Stimulated activated CD4-positive, alpha-beta T cell treated with anti-CD3 and anti-CD28 coated beads, TNF-alpha, amount 100 ng/mL, for 24 hours (primary cell): ENCODE results near the gene KRTAP5-5.
"Not testable (repeated sequence)": the region's sequence is repeated elsewhere in the genome, so short reads cannot be mapped to it uniquely, and the experiment has no call there.

ENCODE experiments used
- DNase-seq, 3 experiments: peaks; one replicate each; pipeline ENCODE4 v3.0.0-alpha.2; 2020; ENCODE audit warnings: low read depth in 3 of 3

The KRTAP5-5 gene

GRCh38 chr11:1656061-1656441 is 26.5 kb downstream of the KRTAP5-5 start:
- no peak for DNase-seq

- no peak for DNase-seq
Measured at GRCh38 chr11:1656670-1657069, 27.1 kb downstream of the KRTAP5-5 start.

GRCh38 chr11:1659506-1659905 is 29.9 kb downstream of the KRTAP5-5 start:
- DNase-seq: no peak

- DNase-seq: no peak
Measured at GRCh38 chr11:1660111-1660867, 30.7 kb downstream of the KRTAP5-5 start.

- not testable (repeated sequence) for DNase-seq
Measured at GRCh38 chr11:1661454-1662269, 32.1 kb downstream of the KRTAP5-5 start.

GRCh38 chr11:1662699-1663283 is 33.2 kb downstream of the KRTAP5-5 start:
- not testable (repeated sequence) for DNase-seq

- no peak for DNase-seq
Measured at GRCh38 chr11:1665313-1665712, 35.7 kb downstream of the KRTAP5-5 start.

- DNase-seq: no peak
Measured at GRCh38 chr11:1667121-1667850, 37.7 kb downstream of the KRTAP5-5 start.

GRCh38 chr11:1667906-1668305 is 38.3 kb downstream of the KRTAP5-5 start:
- DNase-seq: no peak

GRCh38 chr11:1668911-1669473 is 39.4 kb downstream of the KRTAP5-5 start:
- DNase-seq: no peak

- DNase-seq: no peak
Measured at GRCh38 chr11:1669546-1670218, 40.1 kb downstream of the KRTAP5-5 start.

GRCh38 chr11:1670457-1670856 is 40.9 kb downstream of the KRTAP5-5 start:
- not testable (repeated sequence) for DNase-seq

GRCh38 chr11:1670905-1671371 is 41.4 kb downstream of the KRTAP5-5 start:
- DNase-seq: no peak

GRCh38 chr11:1671658-1672057 is 42.1 kb downstream of the KRTAP5-5 start:
- no peak for DNase-seq

GRCh38 chr11:1672613-1673350 is 43.2 kb downstream of the KRTAP5-5 start:
- no peak for DNase-seq

- DNase-seq: no peak
Measured at GRCh38 chr11:1673446-1674172, 44.0 kb downstream of the KRTAP5-5 start.

- no peak for DNase-seq
Measured at GRCh38 chr11:1674173-1675131, 44.9 kb downstream of the KRTAP5-5 start.

- DNase-seq: no peak
Measured at GRCh38 chr11:1675536-1676228, 46.1 kb downstream of the KRTAP5-5 start.
